HG03064 (cell line): ENCODE data around the gene SLC51A.

Source experiments
- ATAC-seq: cut with Tn5 transposase; IDR thresholded peaks from one replicate; pipeline ENCODE4 v1.9.1; 2021; ENCODE audit warnings: low read depth; ENCODE audit not compliant: unreplicated experiment

The SLC51A gene

GRCh38 chr3:196281962-196282361 is 65.6 kb downstream of the SLC51A start:
- no peak for ATAC-seq
